ENCODE measurements around the gene PRKN.
A peak's percentile ranks its signal among the peaks of the same experiment; 100 is the strongest.

The PRKN gene

DNA sequence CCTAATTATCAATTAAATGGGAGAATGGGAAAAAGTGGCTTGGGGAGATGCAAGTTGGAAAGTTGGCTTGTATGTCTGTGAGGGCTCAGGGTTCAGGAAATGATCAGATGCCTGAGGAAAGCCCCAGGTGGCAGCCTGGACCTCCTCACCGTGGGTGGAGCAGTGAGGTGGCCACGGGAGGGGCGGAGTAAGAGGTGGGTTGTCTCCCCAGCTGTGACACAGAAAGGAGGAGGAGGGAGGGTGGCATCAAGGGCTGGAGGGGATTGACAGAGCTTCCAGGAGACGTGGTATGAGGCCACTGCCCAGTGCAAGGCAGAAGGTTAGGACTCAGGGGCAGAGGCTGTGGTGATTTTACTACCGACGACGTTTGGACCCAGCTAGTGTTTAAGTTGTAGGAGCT lies 672.2 kb downstream of the PRKN start:
- DNase-seq (ENCODE audit: low read depth), result no peak

GRCh38 chr6:162053084-162053483 lies 674.5 kb downstream of the PRKN start:
- DNase-seq (ENCODE audit: low read depth), result no peak

GRCh38 chr6:162050579-162050978 lies 677.0 kb downstream of the PRKN start:
- no peak for DNase-seq (ENCODE audit: low read depth)

DNA sequence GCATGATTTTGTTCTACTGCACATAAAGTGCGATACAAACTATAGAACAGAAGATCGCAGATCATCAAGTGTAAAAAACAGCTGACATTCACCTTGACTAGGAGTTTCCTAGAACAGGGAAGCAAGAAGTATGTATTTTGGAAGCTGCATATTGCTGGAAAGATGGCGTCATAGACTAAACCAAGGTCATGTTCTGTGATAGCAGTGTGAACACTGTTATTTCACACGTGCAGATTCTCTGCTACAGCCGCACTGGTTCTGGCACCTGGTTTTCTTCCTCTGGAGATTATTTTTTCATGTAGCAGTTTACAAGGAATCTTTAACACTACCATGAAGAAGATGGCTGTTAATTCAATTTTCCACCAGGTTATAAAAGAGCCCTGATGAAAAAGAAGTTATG lies 681.2 kb downstream of the PRKN start:
- DNase-seq (ENCODE audit: low read depth), result no peak

GRCh38 chr6:162032620-162033019 lies 694.9 kb downstream of the PRKN start:
- DNase-seq (ENCODE audit: low read depth), result peak; percentile 21

GRCh38 chr6:162029873-162030576 lies 697.5 kb downstream of the PRKN start:
- DNase-seq (ENCODE audit: low read depth), result no peak

- no peak for DNase-seq (ENCODE audit: low read depth)
Observed at GRCh38 chr6:162026843-162027242, 700.7 kb downstream of the PRKN start.

DNA sequence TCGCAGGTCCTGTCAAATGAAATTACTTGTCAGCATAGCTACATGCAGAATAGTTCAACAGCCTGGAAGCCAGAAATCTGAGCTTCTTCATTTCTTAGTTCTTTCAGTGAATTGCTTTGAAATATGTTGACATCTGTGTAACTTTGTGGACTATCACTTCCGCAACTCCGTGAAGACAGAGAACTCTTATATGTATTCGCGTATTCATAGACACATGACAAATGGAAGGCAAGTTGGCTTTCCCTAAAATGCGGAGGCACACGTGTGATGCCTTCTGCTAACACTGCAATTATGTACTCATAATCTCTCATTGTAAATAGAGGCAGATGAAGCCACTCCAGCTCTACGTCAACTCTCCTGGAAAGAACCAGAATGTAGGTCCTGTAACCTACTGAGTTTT lies 701.5 kb downstream of the PRKN start:
- DNase-seq (ENCODE audit: low read depth), result no peak

- no peak for DNase-seq (ENCODE audit: low read depth)
Observed at GRCh38 chr6:162019349-162019748, 708.2 kb downstream of the PRKN start.

GRCh38 chr6:162017536-162017935 lies 710.0 kb downstream of the PRKN start:
- no peak for DNase-seq (ENCODE audit: low read depth)

GRCh38 chr6:162014069-162014811 lies 713.3 kb downstream of the PRKN start:
- DNase-seq (ENCODE audit: low read depth), result no peak

- no peak for DNase-seq (ENCODE audit: low read depth)
Observed at GRCh38 chr6:162005372-162005771, 722.2 kb downstream of the PRKN start.

DNA sequence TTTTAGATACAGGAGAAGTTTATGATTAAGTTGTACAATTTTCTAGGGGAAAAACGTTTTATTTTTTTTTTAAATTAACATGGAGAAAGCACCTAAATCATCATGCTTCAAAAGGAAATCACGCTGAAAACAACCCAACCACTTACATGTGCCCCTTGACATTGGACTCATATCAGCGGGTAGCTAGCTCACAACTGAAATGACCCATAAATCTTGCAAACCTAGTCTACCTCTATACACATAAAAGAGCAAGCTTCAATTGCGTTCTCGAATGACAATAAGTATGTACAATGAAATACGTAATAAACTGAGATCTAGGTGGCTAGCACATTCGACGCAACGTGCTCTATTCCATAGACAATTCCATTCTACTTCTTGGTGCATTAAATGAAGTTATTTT lies 730.8 kb downstream of the PRKN start:
- DNase-seq (ENCODE audit: low read depth), result no peak

DNA sequence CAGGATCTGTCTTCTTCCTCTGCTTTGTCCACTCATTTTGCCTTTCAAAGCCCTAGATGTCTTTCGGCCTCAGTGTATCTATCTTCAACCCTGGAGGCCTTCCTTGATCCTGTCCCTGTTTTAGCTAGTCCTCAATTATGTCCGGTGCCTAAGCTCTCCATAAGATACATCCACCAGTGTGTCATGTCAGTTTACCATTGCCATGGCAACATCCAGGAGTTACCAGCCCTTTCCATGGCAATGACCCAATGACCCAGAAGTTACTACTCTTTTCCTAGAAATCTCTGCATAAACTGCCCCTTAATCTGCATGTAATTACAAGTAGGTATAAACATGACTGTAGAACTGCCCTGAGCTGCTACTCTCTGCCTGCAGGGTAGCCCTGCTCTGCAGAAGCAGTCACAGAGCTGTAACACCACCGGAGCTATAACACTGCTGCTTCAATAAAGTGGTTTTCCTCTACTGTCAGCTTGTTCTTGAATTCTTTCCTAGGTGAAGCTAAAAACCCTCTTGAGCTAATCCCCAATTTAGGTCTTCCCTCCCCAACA lies 741.6 kb downstream of the PRKN start:
- no peak for DNase-seq (ENCODE audit: low read depth)

DNA sequence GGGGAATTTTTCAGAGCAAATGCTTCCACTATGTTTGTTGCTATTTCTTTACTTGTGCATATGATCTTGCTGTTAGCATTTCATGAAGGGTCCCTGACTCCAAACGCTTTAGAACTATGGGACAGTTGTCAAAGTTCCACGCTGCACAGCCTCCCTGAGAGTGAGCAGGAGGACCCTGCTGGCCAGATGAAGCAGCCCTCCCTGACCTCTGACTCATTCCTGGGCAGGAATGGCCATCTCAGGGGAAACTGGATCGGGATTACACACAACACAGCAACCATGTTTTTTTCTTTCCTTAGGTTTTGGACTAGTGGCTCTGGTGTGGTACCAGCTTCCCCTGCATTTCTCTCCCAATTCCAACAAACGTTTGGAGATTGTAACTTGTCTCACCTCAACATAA lies 742.9 kb downstream of the PRKN start:
- DNase-seq (ENCODE audit: low read depth), result no peak

DNA sequence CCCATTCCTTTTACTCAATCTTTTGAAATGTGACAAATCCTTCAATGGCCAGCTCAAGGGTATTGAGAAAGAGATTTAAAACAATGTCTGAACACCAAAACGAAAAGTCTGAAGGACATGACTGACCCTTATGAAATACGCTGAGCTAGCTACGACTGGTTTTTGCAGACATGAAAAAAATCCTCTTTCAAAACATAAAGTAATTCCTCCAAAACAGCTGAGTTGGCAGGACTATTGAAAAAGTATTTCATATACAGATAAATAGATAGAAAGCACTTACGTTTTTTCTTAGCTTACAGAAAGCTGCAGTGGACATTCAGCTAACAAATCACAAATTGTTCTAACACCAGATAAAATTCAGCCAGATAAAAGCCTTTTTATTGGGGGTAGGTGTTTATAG lies 751.0 kb downstream of the PRKN start:
- no peak for DNase-seq (ENCODE audit: low read depth)

GRCh38 chr6:161973064-161973463 lies 754.5 kb downstream of the PRKN start:
- no peak for DNase-seq (ENCODE audit: low read depth)

DNA sequence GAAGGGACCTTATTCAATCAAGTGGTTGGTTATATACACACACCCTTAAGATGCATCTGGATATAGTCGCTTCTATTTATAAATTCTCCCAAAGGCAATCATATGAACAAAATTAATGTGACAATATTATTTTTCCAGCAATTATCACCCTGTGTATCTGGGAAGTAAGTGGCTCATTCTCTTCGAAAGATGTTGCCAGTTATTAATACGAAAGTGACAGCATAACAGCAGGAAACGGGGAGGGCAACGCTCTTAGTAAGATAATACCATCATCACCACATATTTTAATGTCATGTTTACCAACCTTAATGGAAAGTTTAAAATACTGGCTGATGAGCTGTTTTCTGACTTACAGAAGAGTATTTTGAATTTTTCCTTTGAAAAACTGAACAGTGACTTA lies 756.5 kb downstream of the PRKN start:
- DNase-seq (ENCODE audit: low read depth), result no peak

DNA sequence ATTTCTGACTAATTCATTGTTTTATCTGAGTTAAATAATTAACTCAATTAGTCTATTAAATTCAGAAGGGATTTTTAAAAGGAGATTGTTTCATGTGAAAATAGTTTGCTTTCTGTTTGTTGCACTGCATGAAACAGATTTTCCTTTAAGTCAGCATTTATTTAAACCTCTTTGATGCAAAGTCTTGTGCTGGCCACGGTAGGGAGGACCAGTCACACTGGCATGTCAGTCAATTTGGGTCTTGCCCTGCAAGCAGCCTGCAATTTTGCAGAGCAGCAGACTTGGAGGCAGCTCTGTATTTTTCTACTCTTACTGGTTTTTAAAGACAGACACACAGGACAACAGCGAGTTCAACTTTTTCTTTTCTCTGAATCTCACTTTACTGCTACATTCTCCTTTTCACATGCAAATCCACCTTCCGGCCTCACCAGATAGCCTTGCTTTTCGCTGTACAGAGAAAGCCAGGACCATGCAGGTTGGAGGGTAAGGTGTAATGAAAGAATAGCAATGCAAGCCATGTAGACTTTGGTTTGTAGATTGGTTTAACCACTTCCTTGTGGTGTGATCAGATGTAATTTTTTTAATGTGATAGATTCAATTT lies 763.8 kb downstream of the PRKN start:
- no peak for DNase-seq (ENCODE audit: low read depth)

DNA sequence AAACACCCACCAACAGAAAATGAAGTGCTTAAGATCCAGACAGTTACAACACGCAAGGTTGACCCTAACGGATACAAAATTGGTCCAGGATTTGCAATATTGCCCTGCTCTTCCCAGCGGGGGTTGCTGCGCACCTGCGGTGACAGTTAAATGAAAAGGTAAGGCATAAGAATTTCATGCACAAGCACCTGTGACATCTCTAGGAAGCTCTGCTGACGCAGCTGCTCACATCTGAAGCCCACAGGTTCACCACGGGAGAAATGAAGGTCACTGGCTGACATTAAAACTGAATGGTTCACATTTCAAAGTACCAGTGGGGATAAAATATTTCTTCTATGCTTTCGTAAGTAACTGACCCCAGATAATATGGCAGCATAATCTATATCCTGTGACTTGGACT lies 764.4 kb downstream of the PRKN start:
- no peak for DNase-seq (ENCODE audit: low read depth)

DNA sequence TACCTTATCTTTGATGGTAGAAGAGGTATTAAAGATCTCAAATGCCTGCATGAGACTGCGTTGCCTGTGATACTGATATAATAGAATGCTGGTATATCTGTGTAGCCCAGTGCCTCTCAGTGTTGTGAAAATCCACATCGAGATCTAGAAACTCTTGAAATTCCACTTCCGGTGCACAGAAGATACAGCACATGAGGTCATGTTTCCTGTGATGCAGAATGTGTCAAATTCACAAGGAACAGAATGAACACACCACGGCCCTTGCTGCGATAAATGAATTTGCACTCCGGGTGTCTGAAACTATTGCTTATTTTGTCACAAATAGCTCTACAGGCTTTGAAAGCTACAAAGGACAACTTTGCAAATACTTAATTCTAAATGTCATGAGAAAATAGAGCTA lies 765.8 kb downstream of the PRKN start:
- DNase-seq (ENCODE audit: low read depth), result no peak

GRCh38 chr6:161961046-161961445 lies 766.5 kb downstream of the PRKN start:
- DNase-seq (ENCODE audit: low read depth), result no peak

DNA sequence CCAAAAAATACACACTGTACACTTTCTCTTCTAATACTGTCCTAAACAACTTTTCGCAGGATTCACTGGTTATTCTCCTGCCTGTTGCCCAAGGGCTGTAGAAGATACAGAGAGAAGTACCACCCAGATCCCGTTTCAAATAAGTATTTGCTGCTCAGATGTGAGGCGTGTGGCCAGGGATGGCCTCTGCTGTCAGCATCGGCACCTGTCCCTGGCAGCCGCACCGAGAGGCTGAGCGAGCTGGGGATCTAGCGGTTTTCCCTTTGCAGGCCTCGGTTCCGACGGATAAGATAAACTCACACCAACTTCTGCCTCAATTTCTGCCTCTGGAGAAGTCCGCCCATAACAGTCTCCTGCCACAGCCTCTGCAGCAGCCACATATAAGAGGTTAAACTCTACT lies 768.5 kb downstream of the PRKN start:
- no peak for DNase-seq (ENCODE audit: low read depth)

Measured in iris pigment epithelial cell (primary cell).